H1 (cell line): ENCODE results near the gene EPSTI1.

Experiments
- CEBPB ChIP-seq: IDR thresholded peaks from 2 replicates; pipeline ENCODE4 v1.6.1; 2012; ENCODE audit warnings: low read depth, low read length
- CREB1 ChIP-seq: IDR thresholded peaks from 2 replicates; pipeline ENCODE4 v1.6.1; 2012; ENCODE audit warnings: inconsistent platforms
- CTCF ChIP-seq, 3 experiments: IDR thresholded peaks; 1 replicate in 2 of 3; 2 replicates in 1 of 3; pipeline versions ENCODE4 v1.5.1 to v1.6.1; 2011; ENCODE audit warnings: low read length in 3 of 3, mild to moderate bottlenecking in 3 of 3, inconsistent platforms in 2 of 3, low read depth in 1 of 3, moderate library complexity in 1 of 3; ENCODE audit not compliant: insufficient read depth in 1 of 3; ENCODE audit errors: control extremely low read depth in 1 of 3
- EZH2 ChIP-seq: fragments of 200-600 bp; sonication (generic); IDR thresholded peaks from 2 replicates; pipeline ENCODE4 v1.7.1; 2012; ENCODE audit warnings: low read depth, mild to moderate bottlenecking, moderate library complexity, low read length, inconsistent platforms; ENCODE audit not compliant: severe bottlenecking
- MAFK ChIP-seq: IDR thresholded peaks from 2 replicates; pipeline ENCODE4 v1.6.1; 2012; ENCODE audit warnings: low read depth, mild to moderate bottlenecking, improper control_type of control experiment, low read length
- POLR2AphosphoS5 ChIP-seq: IDR thresholded peaks from 2 replicates; pipeline ENCODE4 v1.6.1; 2011; ENCODE audit warnings: low read depth, low read length
- POU5F1 ChIP-seq: IDR thresholded peaks from 2 replicates; pipeline ENCODE4 v1.6.1; 2011; ENCODE audit warnings: low read depth, mild to moderate bottlenecking, low read length, moderate library complexity
- SAP30 ChIP-seq: fragments of 300-600 bp; sonication (generic); IDR thresholded peaks from 2 replicates; pipeline ENCODE4 v1.7.1; 2012; ENCODE audit warnings: low read length, moderate library complexity, mild to moderate bottlenecking, inconsistent platforms; ENCODE audit not compliant: insufficient read depth, insufficient replicate concordance
- SP1 ChIP-seq: IDR thresholded peaks from 2 replicates; pipeline ENCODE4 v1.6.1; 2011; ENCODE audit warnings: low read depth, low read length
- SRF ChIP-seq: IDR thresholded peaks from 2 replicates; pipeline ENCODE4 v1.6.1; 2011; ENCODE audit warnings: mild to moderate bottlenecking, low read depth, low read length, moderate library complexity
- TBP ChIP-seq: IDR thresholded peaks from 2 replicates; pipeline ENCODE4 v1.6.1; 2011; ENCODE audit warnings: low read depth, low read length, improper control_type of control experiment

GRCh38 chr13:43009506-43009905, 17.5 kb upstream of the EPSTI1 start:
- TF ChIP-seq EZH2 = no peak
- no peak for TF ChIP-seq CREB1
- no peak for TF ChIP-seq CTCF (IDR thresholded peaks at IDR 0.05; ENCODE audit: control extremely low read depth in 1 of 3, insufficient read depth in 1 of 3, low read depth in 1 of 3, low read length in 3 of 3)
- TF ChIP-seq SAP30 = no peak
- no peak for TF ChIP-seq MAFK
- no peak for TF ChIP-seq SP1
- TF ChIP-seq SRF = no peak
- TF ChIP-seq POLR2AphosphoS5 = no peak
- TF ChIP-seq TBP = no peak
- no peak for TF ChIP-seq CEBPB
- no peak for TF ChIP-seq POU5F1
